ENCODE results near the gene ZNF620. TPM values are rescaled to one million over a fixed set of nuclear protein-coding genes. Genes with fewer than 3 reads are reported as not detected.
"Not testable (repeated sequence)": the region's sequence is repeated elsewhere in the genome, so short reads cannot be mapped to it uniquely, and the experiment has no call there.

The ZNF620 gene
- total RNA-seq (ENCODE audit: unreplicated experiment), result 18.6 TPM
- long read RNA-seq, partial matches to known transcripts, result 0 of 11 reads
- long read RNA-seq, other reads (novel, unspliced or antisense), result 3 of 11 reads

GRCh38 chr3:40505599-40506462, at the start of gene ZNF620:
Gene ZNF620 (plus strand): TSS chr3:40506039. CDS start chr3:40506353, 314 bp downstream.
- Mint-ChIP-seq H3K9me3 (ENCODE audit: unreplicated experiment) (no peaks in the 10 kb centered on the region), H3K27ac (ENCODE audit: unreplicated experiment) (peak within 1 kb of the TSS; percentile 80), H3K36me3 (ENCODE audit: unreplicated experiment) (no peaks in the 10 kb centered on the region), H3K27me3 (ENCODE audit: unreplicated experiment) (peaks cover 2% of the 10 kb centered on the region), H3K4me1 (ENCODE audit: low read depth, unreplicated experiment) (peaks cover 4% of the 10 kb centered on the region), H3K4me3 (ENCODE audit: unreplicated experiment) (peak within 1 kb of the TSS; percentile 96)
- no peak for TF ChIP-seq CTCF (IDR thresholded peaks at IDR 0.05; ENCODE audit: partially characterized antibody, unreplicated experiment)
- DNase-seq, result peak; percentile 88

- peaks cover 5% of the 10 kb centered on the region for H3K36me3 Mint-ChIP-seq (ENCODE audit: unreplicated experiment)
- H3K4me3 Mint-ChIP-seq (ENCODE audit: unreplicated experiment), result peak overlapping the region; percentile 96
- peaks cover 8% of the 10 kb centered on the region for H3K9me3 Mint-ChIP-seq (ENCODE audit: unreplicated experiment)
- peaks cover 10% of the 10 kb centered on the region for H3K27me3 Mint-ChIP-seq (ENCODE audit: unreplicated experiment)
- DNase-seq, result no peak
- H3K4me1 Mint-ChIP-seq (ENCODE audit: low read depth, unreplicated experiment), result peaks cover 12% of the 10 kb centered on the region
- H3K27ac Mint-ChIP-seq (ENCODE audit: unreplicated experiment), result peak overlapping the region; percentile 88
- TF ChIP-seq CTCF (IDR thresholded peaks at IDR 0.05; ENCODE audit: partially characterized antibody, unreplicated experiment), result no peak
These were observed 49.4 kb upstream of the ZNF620 start for GRCh38 chr3:40456279-40456939.

GRCh38 chr3:40456940-40457823, 48.7 kb upstream of the ZNF620 start, which contains the start of gene RPL14:
Gene RPL14 (plus strand): TSS chr3:40457339. CDS start chr3:40457472, 133 bp downstream.
- Mint-ChIP-seq H3K27ac (ENCODE audit: unreplicated experiment) (peak within 1 kb of the TSS; percentile 88), H3K27me3 (ENCODE audit: unreplicated experiment) (peaks cover 10% of the 10 kb centered on the region), H3K4me1 (ENCODE audit: low read depth, unreplicated experiment) (peaks cover 12% of the 10 kb centered on the region), H3K36me3 (ENCODE audit: unreplicated experiment) (peaks cover 5% of the 10 kb centered on the region), H3K4me3 (ENCODE audit: unreplicated experiment) (peak within 1 kb of the TSS; percentile 96), H3K9me3 (ENCODE audit: unreplicated experiment) (peaks cover 8% of the 10 kb centered on the region)
- peak; percentile 94 for DNase-seq
- TF ChIP-seq CTCF (IDR thresholded peaks at IDR 0.05; ENCODE audit: partially characterized antibody, unreplicated experiment), result no peak

GRCh38 chr3:40458473-40458872, 47.4 kb upstream of the ZNF620 start:
- DNase-seq, result no peak
- no peak for TF ChIP-seq CTCF (IDR thresholded peaks at IDR 0.05; ENCODE audit: partially characterized antibody, unreplicated experiment)
- peak overlapping the region; percentile 88 for H3K4me3 Mint-ChIP-seq (ENCODE audit: unreplicated experiment)
- peak overlapping the region; percentile 83 for H3K27ac Mint-ChIP-seq (ENCODE audit: unreplicated experiment)
- peaks cover 10% of the 10 kb centered on the region for H3K4me1 Mint-ChIP-seq (ENCODE audit: low read depth, unreplicated experiment)
- peaks cover 5% of the 10 kb centered on the region for H3K36me3 Mint-ChIP-seq (ENCODE audit: unreplicated experiment)
- H3K9me3 Mint-ChIP-seq (ENCODE audit: unreplicated experiment), result peaks cover 3% of the 10 kb centered on the region
- peaks cover 5% of the 10 kb centered on the region for H3K27me3 Mint-ChIP-seq (ENCODE audit: unreplicated experiment)

GRCh38 chr3:40460481-40460880, 45.4 kb upstream of the ZNF620 start:
- H3K36me3 Mint-ChIP-seq (ENCODE audit: unreplicated experiment); H3K4me3 Mint-ChIP-seq (ENCODE audit: unreplicated experiment); H3K9me3 Mint-ChIP-seq (ENCODE audit: unreplicated experiment); H3K27me3 Mint-ChIP-seq (ENCODE audit: unreplicated experiment); H3K27ac Mint-ChIP-seq (ENCODE audit: unreplicated experiment); DNase-seq: not testable (repeated sequence)
- H3K4me1 Mint-ChIP-seq (ENCODE audit: low read depth, unreplicated experiment), result peaks cover 12% of the 10 kb centered on the region
